Tibial artery (tissue), 4 donors: ENCODE results near the gene SORBS2.

ENCODE experiments used
- DNase-seq, 2 donors: peaks; one replicate each; pipeline ENCODE4 v3.0.0-alpha.2; 2019
- H3K27ac ChIP-seq, 2 donors: fragments of 200-600 bp; sonication (generic) in 1 of 2; 1 replicate in 1 of 2; 2 replicates in 1 of 2; pipeline ENCODE4 v1.5.1; 2018 to 2019; ENCODE audit warnings: mild to moderate bottlenecking in 1 of 2
- H3K27me3 ChIP-seq, 2 donors: fragments of 200-600 bp; sonication (generic) in 1 of 2; one replicate each; pipeline versions ENCODE4 v1.5.1 to v1.6.0; 2016 to 2019
- H3K36me3 ChIP-seq, 3 donors: fragments of 200-600 bp; sonication (generic) in 2 of 3; one replicate each; pipeline ENCODE4 v1.5.1; 2016 to 2019; ENCODE audit warnings: mild to moderate bottlenecking in 2 of 3
- H3K4me1 ChIP-seq, 4 donors: fragments of 200-600 bp; sonication (generic) in 2 of 4; 1 replicate in 3 of 4; 2 replicates in 1 of 4; pipeline ENCODE4 v1.5.1; 2016 to 2019
- H3K4me3 ChIP-seq, 2 donors: fragments of 200-600 bp; sonication (generic) in 1 of 2; 1 replicate in 1 of 2; 2 replicates in 1 of 2; pipeline ENCODE4 v1.5.1; 2018 to 2019; ENCODE audit warnings: mild to moderate bottlenecking in 2 of 2
- H3K9me3 ChIP-seq, 3 donors: fragments of 200-600 bp; sonication (generic) in 1 of 3; one replicate each; pipeline ENCODE4 v1.5.1; 2016 to 2019
- CTCF ChIP-seq, 2 experiments: fragments of 200-600 bp in 1 of 2; fragments of 450-650 bp in 1 of 2; IDR thresholded peaks; one replicate each; pipeline ENCODE4 v1.5.1; 2017 to 2019; ENCODE audit warnings: antibody characterized with exemption in 2 of 2, mild to moderate bottlenecking in 1 of 2, moderate library complexity in 1 of 2
- intact Hi-C: fragments of 100-400 bp; cut with DNase I; formaldehyde crosslinking; loops from one replicate; pipeline ENCODE4 v1.15.0; 2023; ENCODE audit warnings: low total_unique reads

SORBS2 gene

GRCh38 chr4:185838514-185839193 is 26.7 kb upstream of the SORBS2 start:
- Histone ChIP-seq H3K36me3 (no peaks in the 10 kb centered on the region), H3K27me3 (no peaks in the 10 kb centered on the region), H3K4me1 (peaks cover 0 to 54% (median 21%) of the 10 kb centered on the region in 4 donors), H3K27ac (peak overlapping the region; percentile 75 to 83), H3K4me3 (no peak overlapping the region), H3K9me3 (no peaks in the 10 kb centered on the region)
- TF ChIP-seq CTCF (IDR thresholded peaks at IDR 0.05) = no peak
- intact Hi-C loops = no loop called here
- no peak for DNase-seq

- intact Hi-C loops = no loop called here
- no peak for TF ChIP-seq CTCF (IDR thresholded peaks at IDR 0.05)
- H3K27ac ChIP-seq = peak overlapping the region; percentile 75 to 83
- H3K36me3 ChIP-seq = no peaks in the 10 kb centered on the region
- DNase-seq = no peak
- H3K27me3 ChIP-seq = no peaks in the 10 kb centered on the region
- H3K4me3 ChIP-seq = no peak overlapping the region
- H3K9me3 ChIP-seq = no peaks in the 10 kb centered on the region
- peaks cover 0 to 56% (median 21%) of the 10 kb centered on the region in 4 donors for H3K4me1 ChIP-seq
These were observed 26.1 kb upstream of the SORBS2 start for GRCh38 chr4:185838104-185838452.

- peak overlapping the region; percentile 75 to 83 for H3K27ac ChIP-seq
- H3K36me3 ChIP-seq = no peaks in the 10 kb centered on the region
- H3K9me3 ChIP-seq = no peaks in the 10 kb centered on the region
- TF ChIP-seq CTCF (IDR thresholded peaks at IDR 0.05) = no peak
- peaks cover 0 to 58% (median 21%) of the 10 kb centered on the region in 4 donors for H3K4me1 ChIP-seq
- no peak for DNase-seq
- intact Hi-C loops = no loop called here
- H3K27me3 ChIP-seq = no peaks in the 10 kb centered on the region
- H3K4me3 ChIP-seq = no peak overlapping the region
These were observed 25.6 kb upstream of the SORBS2 start for GRCh38 chr4:185837415-185838103.

GRCh38 chr4:185836241-185837084 is 24.5 kb upstream of the SORBS2 start:
- Histone ChIP-seq H3K4me3 (no peak overlapping the region), H3K9me3 (no peaks in the 10 kb centered on the region), H3K27me3 (no peaks in the 10 kb centered on the region), H3K4me1 (peaks cover 0 to 58% (median 21%) of the 10 kb centered on the region in 4 donors), H3K36me3 (no peaks in the 10 kb centered on the region), H3K27ac (peak overlapping the region; percentile 12 to 83)
- intact Hi-C loops = no loop called here
- TF ChIP-seq CTCF (IDR thresholded peaks at IDR 0.05) = no peak
- no peak for DNase-seq

GRCh38 chr4:185835814-185836213 is 23.8 kb upstream of the SORBS2 start:
- Histone ChIP-seq H3K9me3 (no peaks in the 10 kb centered on the region), H3K27me3 (no peaks in the 10 kb centered on the region), H3K27ac (peak overlapping the region; percentile 12 to 83), H3K36me3 (no peaks in the 10 kb centered on the region), H3K4me1 (peaks cover 0 to 61% (median 21%) of the 10 kb centered on the region in 4 donors), H3K4me3 (no peak overlapping the region)
- intact Hi-C loops = no loop called here
- TF ChIP-seq CTCF (IDR thresholded peaks at IDR 0.05) = no peak
- DNase-seq = no peak
